SU-DHL-6 (cell line): ENCODE results near the gene KISS1.

ENCODE experiments used
- H2AFZ ChIP-seq: fragments of 200-600 bp; sonication (generic); 2 replicates; pipeline ENCODE4 v1.6.1; 2014; ENCODE audit warnings: low read depth, mild to moderate bottlenecking, moderate library complexity, mixed read lengths, antibody characterized with exemption, low read length; ENCODE audit not compliant: severe bottlenecking
- H3F3A ChIP-seq: fragments of 200-600 bp; shearing (Covaris generic); 2 replicates; pipeline ENCODE4 v1.6.0; 2016; ENCODE audit warnings: antibody characterized with exemption, mild to moderate bottlenecking; ENCODE audit not compliant: insufficient read depth
- H3K27ac ChIP-seq: fragments of 200-600 bp; sonication (generic); 2 replicates; pipeline ENCODE4 v1.5.1; 2016; ENCODE audit warnings: low read depth, mild to moderate bottlenecking, low read length, moderate library complexity, mixed read lengths
- H3K27me3 ChIP-seq: fragments of 200-600 bp; sonication (generic), shearing (Covaris generic); 2 replicates; pipeline ENCODE4 v1.6.0; 2014; ENCODE audit warnings: mild to moderate bottlenecking, low read length
- H3K36me3 ChIP-seq: fragments of 200-600 bp; sonication (generic); 2 replicates; pipeline ENCODE4 v1.6.1; 2014; ENCODE audit warnings: mild to moderate bottlenecking, low read length, mixed read lengths
- H3K4me2 ChIP-seq: fragments of 300-600, 200-600 bp; shearing (Covaris generic), sonication (generic); 2 replicates; pipeline ENCODE4 v1.6.0; 2014; ENCODE audit warnings: low read length, low read depth, mild to moderate bottlenecking; ENCODE audit not compliant: poor library complexity, severe bottlenecking
- H3K4me3 ChIP-seq: fragments of 200-600 bp; sonication (generic); 2 replicates; pipeline ENCODE4 v1.5.1; 2014; ENCODE audit warnings: antibody characterized with exemption, low read length, mild to moderate bottlenecking, mixed read lengths; ENCODE audit not compliant: insufficient read depth, poor library complexity, severe bottlenecking
- H3K79me2 ChIP-seq: fragments of 200-600 bp; sonication (generic); 2 replicates; pipeline ENCODE4 v1.6.1; 2014; ENCODE audit warnings: mild to moderate bottlenecking, low read length, moderate library complexity; ENCODE audit not compliant: insufficient read depth
- H3K9ac ChIP-seq: fragments of 200-600 bp; sonication (generic); 2 replicates; pipeline ENCODE4 v1.7.0; 2014; ENCODE audit warnings: mild to moderate bottlenecking, low read length
- H3K9me2 ChIP-seq: fragments of 200-600 bp; sonication (generic); replicated peaks from 2 replicates; pipeline ENCODE4 v1.6.1; 2014; ENCODE audit warnings: low read length; ENCODE audit not compliant: insufficient read depth
- H3K9me3 ChIP-seq: fragments of 200-600 bp; sonication (generic); 2 replicates; pipeline ENCODE4 v1.6.1; 2014; ENCODE audit warnings: low read length, mixed read lengths; ENCODE audit not compliant: insufficient read depth
- H4K20me1 ChIP-seq: fragments of 200-600 bp; sonication (generic); 2 replicates; pipeline ENCODE4 v1.6.1; 2014; ENCODE audit warnings: low read depth, mild to moderate bottlenecking, antibody characterized with exemption, low read length, moderate library complexity, mixed read lengths
- CTCF ChIP-seq: fragments of 200-600 bp; sonication (generic); IDR thresholded peaks from one replicate; pipeline ENCODE4 v1.5.1; 2017; ENCODE audit warnings: antibody characterized with exemption, mild to moderate bottlenecking, low read length, moderate library complexity; ENCODE audit not compliant: insufficient read depth, poor library complexity, severe bottlenecking
- EZH2phosphoT487 ChIP-seq: fragments of 200-600 bp; sonication (generic), shearing (Covaris generic); conservative IDR thresholded peaks from 2 replicates; pipeline ENCODE4 v1.6.1; 2018; ENCODE audit warnings: mild to moderate bottlenecking, antibody characterized with exemption, low read length, moderate library complexity, mixed read lengths

The KISS1 gene

DNA sequence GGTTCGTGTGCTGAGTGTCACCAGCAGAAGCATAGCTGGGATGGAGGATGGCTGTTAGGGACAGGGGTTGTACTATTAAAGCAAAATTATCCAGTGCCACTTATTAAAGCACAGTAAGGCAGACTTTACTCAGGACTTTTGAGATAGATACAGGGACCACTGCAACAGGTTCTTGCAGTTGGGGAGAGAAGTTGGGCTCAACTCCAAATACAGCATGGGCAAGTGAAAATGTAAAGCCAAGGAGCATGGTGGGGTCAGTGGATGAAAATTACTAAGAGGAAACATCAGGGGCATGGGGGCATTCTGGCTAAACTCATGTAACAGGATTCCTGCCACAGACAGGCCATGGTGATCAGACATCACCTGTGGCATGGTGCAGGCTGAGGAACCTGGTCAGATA, 15.2 kb downstream of the KISS1 start:
- Histone ChIP-seq H3K27ac (no peak overlapping the region), H3K36me3 (no peaks in the 10 kb centered on the region), H3K9me2 (no peaks in the 10 kb centered on the region), H3K9ac (no peak overlapping the region), H3K79me2 (no peaks in the 10 kb centered on the region), H4K20me1 (no peaks in the 10 kb centered on the region), H3K27me3 (no peaks in the 10 kb centered on the region), H3K4me3 (no peak overlapping the region), H3K4me2 (no peak overlapping the region), H3F3A (no peaks in the 10 kb centered on the region), H2AFZ (no peak overlapping the region), H3K9me3 (no peaks in the 10 kb centered on the region)
- no peak for TF ChIP-seq CTCF
- no peak for TF ChIP-seq EZH2phosphoT487

GRCh38 chr1:204180133-204180532, 16.2 kb downstream of the KISS1 start:
- no peaks in the 10 kb centered on the region for H3K36me3 ChIP-seq
- no peak overlapping the region for H3K4me2 ChIP-seq
- H3K9me2 ChIP-seq, result no peaks in the 10 kb centered on the region
- no peaks in the 10 kb centered on the region for H3K79me2 ChIP-seq
- H3K27ac ChIP-seq, result no peak overlapping the region
- H3K27me3 ChIP-seq, result no peaks in the 10 kb centered on the region
- H4K20me1 ChIP-seq, result no peaks in the 10 kb centered on the region
- TF ChIP-seq CTCF, result no peak
- TF ChIP-seq EZH2phosphoT487, result no peak
- no peak overlapping the region for H3K9ac ChIP-seq
- no peaks in the 10 kb centered on the region for H3K9me3 ChIP-seq
- H2AFZ ChIP-seq, result no peak overlapping the region
- no peak overlapping the region for H3K4me3 ChIP-seq
- H3F3A ChIP-seq, result no peaks in the 10 kb centered on the region

GRCh38 chr1:204178487-204179281, 17.6 kb downstream of the KISS1 start:
- H3F3A ChIP-seq, result no peaks in the 10 kb centered on the region
- TF ChIP-seq CTCF (no peak), EZH2phosphoT487 (no peak)
- H3K9me3 ChIP-seq, result no peaks in the 10 kb centered on the region
- H3K9me2 ChIP-seq, result no peaks in the 10 kb centered on the region
- H2AFZ ChIP-seq, result no peak overlapping the region
- no peak overlapping the region for H3K4me3 ChIP-seq
- no peaks in the 10 kb centered on the region for H3K79me2 ChIP-seq
- H3K27me3 ChIP-seq, result no peaks in the 10 kb centered on the region
- H4K20me1 ChIP-seq, result no peaks in the 10 kb centered on the region
- no peak overlapping the region for H3K9ac ChIP-seq
- H3K36me3 ChIP-seq, result no peaks in the 10 kb centered on the region
- H3K27ac ChIP-seq, result no peak overlapping the region
- no peak overlapping the region for H3K4me2 ChIP-seq
